Ascending aorta (tissue), 2 donors: ENCODE measurements around the gene DCAF7. TPM values are rescaled to one million over a fixed set of nuclear protein-coding genes. Genes with fewer than 3 reads are reported as not detected.

Source experiments
- DNase-seq, 2 donors: peaks; one replicate each; pipeline ENCODE4 v3.0.0-alpha.2; 2019; ENCODE audit warnings: low spot score in 2 of 2
- H3K27ac ChIP-seq, 2 donors: fragments of 200-600 bp; sonication (generic); one replicate each; pipeline ENCODE4 v1.5.1; 2016 to 2017; ENCODE audit warnings: mild to moderate bottlenecking in 1 of 2
- H3K27me3 ChIP-seq: fragments of 200-600 bp; sonication (generic); one replicate; pipeline ENCODE4 v1.5.1; 2017
- H3K36me3 ChIP-seq, 2 donors: fragments of 200-600 bp; sonication (generic); one replicate each; pipeline ENCODE4 v1.5.1; 2016
- H3K4me1 ChIP-seq, 2 donors: fragments of 200-600 bp; sonication (generic); one replicate each; pipeline ENCODE4 v1.5.1; 2016 to 2017; ENCODE audit warnings: mild to moderate bottlenecking in 1 of 2
- H3K4me3 ChIP-seq, 2 donors: fragments of 200-600 bp; sonication (generic); one replicate each; pipeline ENCODE4 v1.5.1; 2016 to 2017; ENCODE audit warnings: mild to moderate bottlenecking in 1 of 2
- H3K9me3 ChIP-seq, 2 donors: fragments of 200-600 bp; sonication (generic); one replicate each; pipeline ENCODE4 v1.5.1; 2016
- intact Hi-C: fragments of 100-400 bp; cut with DNase I; formaldehyde crosslinking; loops from one replicate; pipeline ENCODE4 v1.15.1; 2023
- total RNA-seq: library from RNA; depleted of rRNA; stranded (reverse); fragments of >200 nt; gene quantifications from one replicate; pipeline ENCODE4 v1.1.0, GENCODE V29; 2016
- TF ChIP-seq, protein P1 (sequence below), 3 experiments: fragments of 200-600 bp in 2 of 3; fragments of 450-650 bp in 1 of 3; sonication (generic) in 2 of 3; IDR thresholded peaks; one replicate each; pipeline ENCODE4 v1.5.1; 2016 to 2019; ENCODE audit warnings: antibody characterized with exemption in 3 of 3, mild to moderate bottlenecking in 1 of 3, moderate library complexity in 1 of 3

DCAF7 gene
- total RNA-seq, 1 donor from 2014 or later: 18.6 TPM

DNA sequence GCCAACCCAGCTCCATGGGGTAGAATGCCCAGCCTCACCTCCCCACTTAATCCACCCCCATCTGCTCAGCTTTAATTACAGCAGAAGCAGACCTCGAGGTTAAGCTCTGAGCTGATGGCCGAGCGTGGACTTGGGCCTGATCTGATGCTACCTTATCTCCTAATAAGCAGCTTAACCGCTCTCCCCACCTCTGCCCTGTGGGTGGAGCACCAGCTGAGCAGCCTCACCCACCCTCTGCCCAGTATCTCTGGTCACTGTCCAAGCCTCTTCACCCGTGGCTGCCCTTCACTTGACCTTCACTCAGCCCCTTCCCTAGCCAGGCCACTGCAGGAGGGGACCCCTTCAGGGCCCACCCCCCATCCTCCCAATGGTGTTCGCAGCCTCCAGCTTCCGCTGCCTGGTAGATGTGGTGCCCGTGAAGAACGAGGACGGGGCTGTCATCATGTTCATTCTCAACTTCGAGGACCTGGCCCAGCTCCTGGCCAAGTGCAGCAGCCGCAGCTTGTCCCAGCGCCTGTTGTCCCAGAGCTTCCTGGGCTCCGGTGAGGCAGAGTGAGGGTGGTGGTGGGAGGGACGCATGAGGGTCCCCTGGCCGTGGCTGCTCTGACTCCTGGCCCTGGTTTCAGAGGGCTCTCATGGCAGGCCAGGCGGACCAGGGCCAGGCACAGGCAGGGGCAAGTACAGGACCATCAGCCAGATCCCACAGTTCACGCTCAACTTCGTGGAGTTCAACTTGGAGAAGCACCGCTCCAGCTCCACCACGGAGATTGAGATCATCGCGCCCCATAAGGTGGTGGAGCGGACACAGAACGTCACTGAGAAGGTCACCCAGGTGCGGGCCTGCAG lies 20.3 kb upstream of the DCAF7 start:
- intact Hi-C loops: no loop called here
- no peaks in the 10 kb centered on the region for H3K4me1 ChIP-seq

GRCh38 chr17:63530557-63531021 lies 19.7 kb upstream of the DCAF7 start:
- no peak overlapping the region for H3K27ac ChIP-seq
- no peaks in the 10 kb centered on the region for H3K27me3 ChIP-seq
- H3K4me3 ChIP-seq: no peak overlapping the region
- DNase-seq: no peak
- no peaks in the 10 kb centered on the region for H3K36me3 ChIP-seq
- H3K9me3 ChIP-seq: no peaks in the 10 kb centered on the region
- intact Hi-C loops: no loop called here
- no peaks in the 10 kb centered on the region for H3K4me1 ChIP-seq
- TF ChIP-seq, protein P1, sequence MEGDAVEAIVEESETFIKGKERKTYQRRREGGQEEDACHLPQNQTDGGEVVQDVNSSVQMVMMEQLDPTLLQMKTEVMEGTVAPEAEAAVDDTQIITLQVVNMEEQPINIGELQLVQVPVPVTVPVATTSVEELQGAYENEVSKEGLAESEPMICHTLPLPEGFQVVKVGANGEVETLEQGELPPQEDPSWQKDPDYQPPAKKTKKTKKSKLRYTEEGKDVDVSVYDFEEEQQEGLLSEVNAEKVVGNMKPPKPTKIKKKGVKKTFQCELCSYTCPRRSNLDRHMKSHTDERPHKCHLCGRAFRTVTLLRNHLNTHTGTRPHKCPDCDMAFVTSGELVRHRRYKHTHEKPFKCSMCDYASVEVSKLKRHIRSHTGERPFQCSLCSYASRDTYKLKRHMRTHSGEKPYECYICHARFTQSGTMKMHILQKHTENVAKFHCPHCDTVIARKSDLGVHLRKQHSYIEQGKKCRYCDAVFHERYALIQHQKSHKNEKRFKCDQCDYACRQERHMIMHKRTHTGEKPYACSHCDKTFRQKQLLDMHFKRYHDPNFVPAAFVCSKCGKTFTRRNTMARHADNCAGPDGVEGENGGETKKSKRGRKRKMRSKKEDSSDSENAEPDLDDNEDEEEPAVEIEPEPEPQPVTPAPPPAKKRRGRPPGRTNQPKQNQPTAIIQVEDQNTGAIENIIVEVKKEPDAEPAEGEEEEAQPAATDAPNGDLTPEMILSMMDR (IDR thresholded peaks at IDR 0.05): no peak

More for the DNA sequence above, 20.3 kb upstream of the DCAF7 start:
- no peak for DNase-seq
- Histone ChIP-seq H3K27me3 (no peaks in the 10 kb centered on the region), H3K9me3 (no peaks in the 10 kb centered on the region), H3K27ac (no peak overlapping the region), H3K36me3 (no peaks in the 10 kb centered on the region), H3K4me3 (no peak overlapping the region)
- TF ChIP-seq, protein P1 (IDR thresholded peaks at IDR 0.05): no peak

- Histone ChIP-seq H3K27ac (no peak overlapping the region), H3K4me3 (no peak overlapping the region), H3K27me3 (no peaks in the 10 kb centered on the region), H3K9me3 (no peaks in the 10 kb centered on the region), H3K4me1 (no peaks in the 10 kb centered on the region), H3K36me3 (no peaks in the 10 kb centered on the region)
- DNase-seq: no peak
- TF ChIP-seq, protein P1 (IDR thresholded peaks at IDR 0.05): no peak
- intact Hi-C loops: no loop called here
Measured at GRCh38 chr17:63531022-63531965, 19.0 kb upstream of the DCAF7 start.

- intact Hi-C loops: no loop called here
- H3K36me3 ChIP-seq: no peaks in the 10 kb centered on the region
- TF ChIP-seq, protein P1 (IDR thresholded peaks at IDR 0.05): no peak
- DNase-seq: no peak
- H3K4me1 ChIP-seq: peaks cover 0 to 2% of the 10 kb centered on the region in 2 donors
- H3K4me3 ChIP-seq: no peak overlapping the region
- no peak overlapping the region for H3K27ac ChIP-seq
- H3K9me3 ChIP-seq: no peaks in the 10 kb centered on the region
- peaks cover 5% of the 10 kb centered on the region for H3K27me3 ChIP-seq
Measured at GRCh38 chr17:63533433-63534077, 16.7 kb upstream of the DCAF7 start.

DNA sequence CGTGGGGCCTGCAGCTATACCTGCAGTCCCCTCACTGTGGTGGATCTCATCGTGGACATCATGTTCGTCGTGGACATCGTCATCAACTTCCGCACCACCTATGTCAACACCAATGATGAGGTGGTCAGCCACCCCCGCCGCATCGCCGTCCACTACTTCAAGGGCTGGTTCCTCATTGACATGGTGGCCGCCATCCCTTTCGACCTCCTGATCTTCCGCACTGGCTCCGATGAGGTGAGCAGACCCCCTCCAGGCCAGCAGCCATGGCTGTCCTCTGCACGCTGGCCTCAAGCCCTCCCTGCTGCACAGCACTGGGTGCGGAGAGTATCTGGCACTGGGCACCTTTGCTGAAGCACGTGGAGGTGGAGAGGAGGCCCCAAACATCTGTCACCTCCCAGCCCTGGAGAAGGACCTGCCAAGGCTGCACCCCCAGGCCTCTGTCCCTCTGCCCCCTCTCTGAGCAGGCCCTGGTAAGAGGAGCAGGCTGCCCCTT lies 16.2 kb upstream of the DCAF7 start:
- Histone ChIP-seq H3K9me3 (no peaks in the 10 kb centered on the region), H3K36me3 (no peaks in the 10 kb centered on the region), H3K4me1 (peaks cover 0 to 2% of the 10 kb centered on the region in 2 donors), H3K27ac (no peak overlapping the region), H3K27me3 (peaks cover 5% of the 10 kb centered on the region), H3K4me3 (no peak overlapping the region)
- no peak for DNase-seq
- TF ChIP-seq, protein P1 (IDR thresholded peaks at IDR 0.05): no peak
- intact Hi-C loops: no loop called here
